ENCODE data around the gene THSD4. TPM values are rescaled to one million over a fixed set of nuclear protein-coding genes. Genes with fewer than 3 reads are reported as not detected.

The THSD4 gene
- total and polyA plus RNA-seq, 2 experiments from 2014 or later: 5.1 to 25.5 TPM

DNA sequence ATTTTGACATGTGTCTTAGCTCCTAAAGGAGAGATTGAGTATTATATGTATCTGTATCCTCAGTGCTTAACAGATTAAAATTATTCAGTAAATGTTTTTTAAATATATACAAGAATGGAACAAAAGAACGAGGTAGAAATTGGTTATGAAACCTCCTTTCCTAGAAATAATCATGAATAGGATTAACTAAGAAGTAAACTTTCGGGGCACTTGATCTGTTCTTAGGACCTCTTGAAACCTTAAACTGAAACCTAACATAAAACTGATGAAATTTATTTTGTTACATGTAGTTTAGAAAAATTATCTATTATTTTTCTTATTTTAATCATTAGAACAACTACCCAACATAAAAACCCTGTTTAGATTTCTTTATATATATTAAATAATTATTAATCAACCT, 311.5 kb downstream of the THSD4 start:
- Histone ChIP-seq H3K36me3 (no peaks in the 10 kb centered on the region), H3K4me1 (ENCODE audit: low read depth) (no peaks in the 10 kb centered on the region), H3K27ac (no peak overlapping the region), H3K9me3 (ENCODE audit: low read depth) (no peaks in the 10 kb centered on the region), H3K27me3 (no peaks in the 10 kb centered on the region), H3K4me3 (no peak overlapping the region)
- DNase-seq (ENCODE audit: low read depth in 1 of 2, low spot score in 1 of 2): no peak
- TF ChIP-seq, protein P1, sequence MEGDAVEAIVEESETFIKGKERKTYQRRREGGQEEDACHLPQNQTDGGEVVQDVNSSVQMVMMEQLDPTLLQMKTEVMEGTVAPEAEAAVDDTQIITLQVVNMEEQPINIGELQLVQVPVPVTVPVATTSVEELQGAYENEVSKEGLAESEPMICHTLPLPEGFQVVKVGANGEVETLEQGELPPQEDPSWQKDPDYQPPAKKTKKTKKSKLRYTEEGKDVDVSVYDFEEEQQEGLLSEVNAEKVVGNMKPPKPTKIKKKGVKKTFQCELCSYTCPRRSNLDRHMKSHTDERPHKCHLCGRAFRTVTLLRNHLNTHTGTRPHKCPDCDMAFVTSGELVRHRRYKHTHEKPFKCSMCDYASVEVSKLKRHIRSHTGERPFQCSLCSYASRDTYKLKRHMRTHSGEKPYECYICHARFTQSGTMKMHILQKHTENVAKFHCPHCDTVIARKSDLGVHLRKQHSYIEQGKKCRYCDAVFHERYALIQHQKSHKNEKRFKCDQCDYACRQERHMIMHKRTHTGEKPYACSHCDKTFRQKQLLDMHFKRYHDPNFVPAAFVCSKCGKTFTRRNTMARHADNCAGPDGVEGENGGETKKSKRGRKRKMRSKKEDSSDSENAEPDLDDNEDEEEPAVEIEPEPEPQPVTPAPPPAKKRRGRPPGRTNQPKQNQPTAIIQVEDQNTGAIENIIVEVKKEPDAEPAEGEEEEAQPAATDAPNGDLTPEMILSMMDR (IDR thresholded peaks at IDR 0.05; ENCODE audit: low read depth, low read length): no peak

DNA sequence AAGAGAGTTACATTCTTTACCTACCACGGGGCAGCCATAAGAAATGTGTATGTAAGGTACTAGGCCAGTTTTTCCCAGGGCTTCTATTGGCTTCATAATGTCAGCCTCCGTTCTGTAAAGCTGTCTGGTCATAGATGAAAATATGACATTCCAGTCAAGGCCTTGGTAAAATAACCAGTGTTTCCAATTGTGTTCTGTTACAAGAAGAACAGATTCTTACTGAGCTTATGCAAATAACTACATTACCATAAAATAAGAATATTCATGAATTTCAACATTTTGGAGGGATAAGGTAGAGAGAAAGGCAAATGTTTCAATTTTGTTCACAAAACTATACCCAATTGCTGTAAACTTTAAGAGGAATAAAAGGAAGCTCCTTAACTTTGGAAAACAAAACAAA, 315.5 kb downstream of the THSD4 start:
- Histone ChIP-seq H3K9me3 (ENCODE audit: low read depth) (no peaks in the 10 kb centered on the region), H3K4me1 (ENCODE audit: low read depth) (no peaks in the 10 kb centered on the region), H3K4me3 (no peak overlapping the region), H3K27me3 (no peaks in the 10 kb centered on the region), H3K36me3 (no peaks in the 10 kb centered on the region), H3K27ac (no peak overlapping the region)
- TF ChIP-seq, protein P1 (IDR thresholded peaks at IDR 0.05; ENCODE audit: low read depth, low read length): no peak
- no peak for DNase-seq (ENCODE audit: low read depth in 1 of 2, low spot score in 1 of 2)

DNA sequence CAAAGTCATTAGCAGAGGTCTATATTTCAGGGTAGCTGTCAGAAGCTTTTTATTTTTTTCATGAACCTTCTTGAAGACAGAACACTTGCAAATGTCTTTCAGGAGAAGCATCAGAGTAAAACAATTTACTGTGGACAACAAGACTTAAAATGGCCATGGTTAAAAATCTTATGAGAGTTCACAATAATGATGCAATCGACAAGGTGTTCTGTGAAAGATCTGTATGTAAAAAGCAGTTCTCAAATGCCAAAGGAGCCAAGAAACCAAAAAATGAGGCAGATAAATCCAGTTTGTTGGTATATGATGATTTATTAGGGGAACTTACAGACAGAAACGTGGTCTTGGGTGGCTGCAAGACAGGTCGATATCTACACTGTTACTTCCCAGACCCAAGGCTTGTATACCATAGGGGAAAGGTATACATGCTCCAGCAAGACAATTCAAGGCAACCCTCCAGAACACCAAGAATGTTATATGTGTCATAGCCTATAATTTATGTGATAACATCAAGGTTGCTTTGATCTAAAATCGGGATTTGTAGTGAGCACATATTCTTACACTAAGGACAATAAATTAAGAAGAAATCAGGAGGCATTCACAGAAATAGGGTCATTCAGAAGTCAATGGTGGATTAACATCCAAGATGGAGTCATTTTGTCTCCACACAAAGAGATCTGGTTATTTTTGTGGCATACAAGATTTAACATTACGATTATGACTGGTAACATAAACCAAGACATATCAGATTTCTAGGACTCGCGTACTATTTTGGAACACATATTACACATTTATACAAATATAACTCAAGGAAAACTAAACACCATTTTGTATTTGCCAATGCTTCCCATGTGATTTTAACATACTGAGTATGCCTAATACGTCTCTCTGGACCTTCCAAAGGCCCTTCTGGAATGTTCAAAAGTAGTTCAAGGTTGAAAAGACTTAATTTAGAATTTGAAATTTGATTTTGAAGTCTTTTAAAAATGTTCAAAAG, 316.4 kb downstream of the THSD4 start:
- Histone ChIP-seq H3K4me3 (no peak overlapping the region), H3K4me1 (ENCODE audit: low read depth) (no peaks in the 10 kb centered on the region), H3K27ac (no peak overlapping the region), H3K9me3 (ENCODE audit: low read depth) (no peaks in the 10 kb centered on the region), H3K36me3 (no peaks in the 10 kb centered on the region), H3K27me3 (no peaks in the 10 kb centered on the region)
- TF ChIP-seq, protein P1 (IDR thresholded peaks at IDR 0.05; ENCODE audit: low read depth, low read length): no peak
- no peak for DNase-seq (ENCODE audit: low read depth in 1 of 2, low spot score in 1 of 2)

DNA sequence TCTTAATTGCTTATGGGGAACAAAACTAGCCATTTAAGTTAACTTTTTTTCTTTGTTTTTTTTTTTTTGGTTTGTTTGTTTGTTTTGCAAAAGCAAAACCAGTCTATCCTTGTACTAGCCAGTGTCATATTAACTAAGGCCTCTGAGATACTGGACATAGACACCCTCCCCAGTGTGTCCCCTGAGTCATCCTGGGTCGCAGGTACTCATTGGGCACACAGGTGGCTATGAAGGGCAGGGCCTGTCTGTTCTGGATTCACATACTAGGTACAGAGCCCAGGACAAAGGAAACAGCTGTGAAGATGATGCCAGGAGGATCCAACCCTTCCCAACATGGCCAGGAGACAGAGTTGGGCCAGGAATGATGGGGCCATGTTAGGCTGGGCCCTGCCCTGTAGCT, 318.1 kb downstream of the THSD4 start:
- Histone ChIP-seq H3K27ac (no peak overlapping the region), H3K9me3 (ENCODE audit: low read depth) (no peaks in the 10 kb centered on the region), H3K4me3 (no peak overlapping the region), H3K36me3 (no peaks in the 10 kb centered on the region), H3K4me1 (ENCODE audit: low read depth) (no peaks in the 10 kb centered on the region), H3K27me3 (no peaks in the 10 kb centered on the region)
- no peak for DNase-seq (ENCODE audit: low read depth in 1 of 2, low spot score in 1 of 2)
- TF ChIP-seq, protein P1 (IDR thresholded peaks at IDR 0.05; ENCODE audit: low read depth, low read length): no peak

DNA sequence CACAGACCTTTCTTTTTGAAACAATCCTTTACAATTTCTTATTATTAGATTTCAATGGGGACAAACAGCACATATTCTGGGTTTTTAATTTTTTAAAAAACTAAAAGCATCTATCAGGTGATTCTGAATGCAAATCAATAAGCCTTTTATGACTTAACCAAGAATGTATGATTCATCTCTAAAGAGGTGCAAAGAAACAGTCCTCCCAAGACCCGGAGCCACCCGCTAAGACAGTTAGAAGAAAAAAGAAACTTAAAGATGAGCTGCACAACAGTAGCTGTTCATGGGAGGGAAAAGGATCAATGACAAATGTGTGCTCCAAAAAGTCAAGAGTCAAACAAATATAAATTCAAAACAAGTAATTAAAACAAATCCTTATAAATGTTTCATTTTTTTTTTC, 319.5 kb downstream of the THSD4 start:
- H3K27me3 ChIP-seq: no peaks in the 10 kb centered on the region
- H3K4me1 ChIP-seq (ENCODE audit: low read depth): no peaks in the 10 kb centered on the region
- TF ChIP-seq, protein P1 (IDR thresholded peaks at IDR 0.05; ENCODE audit: low read depth, low read length): no peak
- no peak overlapping the region for H3K4me3 ChIP-seq
- no peak overlapping the region for H3K27ac ChIP-seq
- H3K36me3 ChIP-seq: no peaks in the 10 kb centered on the region
- H3K9me3 ChIP-seq (ENCODE audit: low read depth): no peaks in the 10 kb centered on the region
- no peak for DNase-seq (ENCODE audit: low read depth in 1 of 2, low spot score in 1 of 2)

Data from cardiac muscle cell (in vitro differentiated cells and primary cell).